HG02981 (cell line): Measurements from ENCODE around the gene FICD.
"Not testable (repeated sequence)": the region's sequence is repeated elsewhere in the genome, so short reads cannot be mapped to it uniquely, and the experiment has no call there.

Experiments used
- ATAC-seq: cut with Tn5 transposase; IDR thresholded peaks from one replicate; pipeline ENCODE4 v1.9.1; 2021; ENCODE audit warnings: mild to moderate bottlenecking, moderate library complexity; ENCODE audit not compliant: unreplicated experiment

The FICD gene

GRCh38 chr12:108514973-108515814, at the start of gene FICD:
Gene FICD, plus strand, starts transcription at chr12:108515277. Its CDS starts 1,696 bp downstream, at chr12:108516973.
- ATAC-seq, result peak; percentile 79

- ATAC-seq, result no peak
These were observed 49.7 kb upstream of the FICD start for GRCh38 chr12:108465417-108465816.

- ATAC-seq, result no peak
These were observed 46.7 kb upstream of the FICD start for GRCh38 chr12:108468196-108468968.

- ATAC-seq, result no peak
These were observed 41.5 kb upstream of the FICD start for GRCh38 chr12:108473400-108474055.

GRCh38 chr12:108475396-108475795, 39.7 kb upstream of the FICD start:
- no peak for ATAC-seq

- ATAC-seq, result no peak
These were observed 37.8 kb upstream of the FICD start for GRCh38 chr12:108477055-108477880.

- no peak for ATAC-seq
These were observed 37.2 kb upstream of the FICD start for GRCh38 chr12:108477881-108478259.

- ATAC-seq, result no peak
These were observed 36.4 kb upstream of the FICD start for GRCh38 chr12:108478611-108479206.

- ATAC-seq, result no peak
These were observed 35.6 kb upstream of the FICD start for GRCh38 chr12:108479364-108480070.

GRCh38 chr12:108482717-108483212, 32.3 kb upstream of the FICD start:
- no peak for ATAC-seq

- ATAC-seq, result no peak
These were observed 31.6 kb upstream of the FICD start for GRCh38 chr12:108483213-108484059.

GRCh38 chr12:108484431-108484830, 30.6 kb upstream of the FICD start:
- no peak for ATAC-seq

- ATAC-seq, result no peak
These were observed 30.2 kb upstream of the FICD start for GRCh38 chr12:108484845-108485244.

- not testable (repeated sequence) for ATAC-seq
These were observed 29.7 kb upstream of the FICD start for GRCh38 chr12:108485371-108485770.

GRCh38 chr12:108487029-108487428, 28.0 kb upstream of the FICD start:
- not testable (repeated sequence) for ATAC-seq

GRCh38 chr12:108491256-108491655, 23.8 kb upstream of the FICD start:
- ATAC-seq, result no peak

- no peak for ATAC-seq
These were observed 20.0 kb upstream of the FICD start for GRCh38 chr12:108495054-108495453.

GRCh38 chr12:108495823-108496579, 19.1 kb upstream of the FICD start:
- no peak for ATAC-seq
